GM19193 (cell line): ENCODE data around the gene ARMC6.

Source experiments
- POLR2A ChIP-seq: IDR thresholded peaks from 4 replicates; pipeline ENCODE4 v1.6.1; 2011; ENCODE audit not compliant: insufficient read depth, insufficient read length; ENCODE audit errors: extremely low read depth

The ARMC6 gene

DNA sequence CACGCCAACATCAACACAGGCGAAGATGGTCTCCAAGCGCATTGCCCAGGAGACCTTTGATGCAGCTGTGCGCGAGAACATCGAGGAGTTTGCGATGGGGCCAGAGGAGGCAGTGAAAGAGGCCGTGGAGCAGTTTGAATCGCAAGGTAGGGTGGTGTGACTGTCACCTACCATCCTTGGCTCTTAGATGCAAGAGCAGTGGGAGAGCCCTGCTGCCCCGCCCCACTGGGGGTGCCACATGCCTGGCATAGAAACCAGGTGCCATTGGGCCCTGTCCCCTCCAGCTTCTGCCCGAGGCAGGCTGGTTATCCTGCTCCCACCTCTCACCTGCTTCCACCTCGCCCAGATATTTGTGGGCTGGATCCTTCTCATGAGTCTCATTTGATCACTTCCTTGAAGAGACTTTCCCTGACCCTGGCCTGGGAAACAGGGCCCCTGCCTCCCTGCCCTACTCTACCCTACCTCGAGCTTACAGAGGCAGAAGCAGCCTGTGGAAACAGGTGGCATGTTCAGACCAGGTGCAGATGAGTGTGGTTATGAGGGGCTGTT is 9.4 kb downstream of the ARMC6 start:
- no peak for TF ChIP-seq POLR2A

- no peak for TF ChIP-seq POLR2A
These were observed 10.1 kb downstream of the ARMC6 start for GRCh38 chr19:19043481-19043880.

DNA sequence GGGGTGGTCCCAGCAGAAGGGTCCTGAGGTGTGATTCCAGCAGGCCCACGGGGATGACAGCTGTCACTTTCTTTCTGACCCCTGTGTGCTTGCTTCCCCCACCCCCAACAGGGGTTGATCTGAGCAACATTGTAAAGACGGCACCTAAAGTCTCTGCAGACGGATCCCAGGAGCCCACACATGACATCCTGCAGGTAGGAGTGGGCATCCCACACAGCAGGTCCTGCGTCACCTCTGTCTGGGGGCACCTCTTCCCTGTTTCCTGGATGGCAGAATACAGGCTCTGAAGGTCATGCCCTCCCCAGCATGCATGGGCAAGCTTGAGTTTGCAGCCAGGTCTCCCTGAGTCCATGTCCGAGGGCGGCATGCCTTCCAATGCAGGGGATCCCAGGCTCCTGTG is 10.5 kb downstream of the ARMC6 start:
- TF ChIP-seq POLR2A: no peak

- TF ChIP-seq POLR2A: no peak
These were observed 16.0 kb downstream of the ARMC6 start for GRCh38 chr19:19049406-19049805.

GRCh38 chr19:19050104-19050503 is 16.7 kb downstream of the ARMC6 start:
- no peak for TF ChIP-seq POLR2A

GRCh38 chr19:19050731-19051130 is 17.3 kb downstream of the ARMC6 start:
- TF ChIP-seq POLR2A: no peak

GRCh38 chr19:19051478-19052213 is 18.2 kb downstream of the ARMC6 start:
- no peak for TF ChIP-seq POLR2A

DNA sequence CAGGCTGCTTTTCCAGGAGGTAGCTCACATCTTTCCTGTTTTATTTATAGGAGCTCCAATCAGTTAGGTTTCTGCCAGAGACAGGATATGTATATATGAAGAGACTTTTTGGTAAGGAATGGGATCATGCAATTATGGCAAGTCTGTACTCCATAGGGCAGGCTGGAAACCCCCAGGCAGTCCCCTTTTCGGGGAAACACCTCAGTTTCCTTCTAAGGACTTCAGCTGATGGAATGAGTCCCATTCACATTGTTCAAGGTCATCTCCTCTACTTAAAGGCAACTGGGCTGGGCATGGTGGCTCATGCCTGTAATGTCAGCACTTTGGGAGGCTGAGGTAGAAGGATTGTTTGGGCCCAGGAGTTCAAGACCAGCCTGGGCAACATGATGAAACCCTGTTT is 19.5 kb downstream of the ARMC6 start:
- TF ChIP-seq POLR2A: no peak

- TF ChIP-seq POLR2A: no peak
These were observed 20.3 kb downstream of the ARMC6 start for GRCh38 chr19:19053508-19054314.

DNA sequence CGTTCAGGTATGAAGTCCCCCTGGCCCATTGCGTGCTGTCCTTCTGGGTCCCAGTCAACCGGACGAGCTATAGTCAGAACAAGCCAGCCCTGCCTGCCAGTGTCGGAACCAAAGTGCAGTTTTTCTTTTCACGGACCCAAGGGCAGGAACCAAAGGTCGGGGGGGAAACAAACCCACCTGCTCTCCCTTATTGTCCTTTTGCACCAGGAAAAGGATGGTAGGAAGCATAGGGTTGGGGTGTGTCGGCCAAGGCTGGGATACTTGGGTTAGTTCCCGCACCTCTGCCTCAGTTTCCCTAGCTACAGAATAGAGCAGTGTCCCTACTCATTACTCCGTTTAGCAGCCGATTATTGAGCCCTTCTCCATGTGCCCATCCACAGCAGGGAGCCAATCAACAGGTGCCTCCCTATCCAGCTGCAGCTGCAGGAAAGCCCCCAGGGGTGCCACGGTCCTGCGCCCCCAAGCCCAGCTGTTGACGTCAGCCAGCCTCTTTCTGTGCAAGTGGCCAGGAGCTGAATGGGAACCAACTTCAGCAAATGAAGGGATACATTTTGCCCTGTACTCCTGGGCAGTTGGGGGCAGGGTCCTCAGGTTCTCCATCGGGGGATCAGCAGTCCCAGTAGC is 21.0 kb downstream of the ARMC6 start:
- no peak for TF ChIP-seq POLR2A

GRCh38 chr19:19054939-19055440 is 21.6 kb downstream of the ARMC6 start:
- no peak for TF ChIP-seq POLR2A

DNA sequence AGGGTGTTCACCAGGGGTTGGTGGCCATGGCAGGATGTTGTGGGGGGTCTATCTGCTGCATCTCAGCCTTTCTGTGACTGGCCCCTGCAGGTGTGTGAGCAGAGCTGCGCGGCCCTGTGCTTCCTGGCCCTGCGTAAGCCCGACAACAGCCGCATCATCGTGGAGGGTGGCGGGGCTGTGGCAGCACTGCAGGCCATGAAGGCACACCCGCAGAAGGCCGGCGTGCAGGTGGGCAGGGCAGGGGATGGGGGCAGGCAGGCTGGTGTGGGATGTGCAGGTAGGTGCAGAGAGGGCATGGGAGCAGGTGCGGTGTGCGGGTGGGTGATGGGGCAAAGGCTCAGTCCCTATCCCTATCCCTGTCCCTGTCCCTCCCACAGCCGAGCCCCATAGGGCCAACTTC is 22.3 kb downstream of the ARMC6 start:
- no peak for TF ChIP-seq POLR2A

- no peak for TF ChIP-seq POLR2A
These were observed 23.4 kb downstream of the ARMC6 start for GRCh38 chr19:19056636-19057275.

GRCh38 chr19:19057317-19057716 is 23.9 kb downstream of the ARMC6 start:
- no peak for TF ChIP-seq POLR2A

- no peak for TF ChIP-seq POLR2A
These were observed 24.3 kb downstream of the ARMC6 start for GRCh38 chr19:19057720-19058119.
